Astrocyte of the spinal cord (primary cell): Measurements from ENCODE around the gene DMBX1.

ENCODE experiments used
- DNase-seq: peaks from one replicate; pipeline ENCODE4 v3.0.0; 2011; ENCODE audit warnings: low read depth, low spot score
- H3K4me3 ChIP-seq: 2 replicates; pipeline ENCODE4 v1.5.1; 2011; ENCODE audit warnings: low read depth, mild to moderate bottlenecking, low read length, moderate library complexity
- in situ Hi-C: cut with HindIII; loops from 2 replicates; pipeline ENCODE4 v1.10.0; 2017; ENCODE audit warnings: low sequenced_read_pairs
- TF ChIP-seq, protein P1 (sequence below): IDR thresholded peaks from 2 replicates; pipeline ENCODE4 v1.5.1; 2012; ENCODE audit warnings: low read depth, mild to moderate bottlenecking, low read length, inconsistent platforms

Gene DMBX1

DNA sequence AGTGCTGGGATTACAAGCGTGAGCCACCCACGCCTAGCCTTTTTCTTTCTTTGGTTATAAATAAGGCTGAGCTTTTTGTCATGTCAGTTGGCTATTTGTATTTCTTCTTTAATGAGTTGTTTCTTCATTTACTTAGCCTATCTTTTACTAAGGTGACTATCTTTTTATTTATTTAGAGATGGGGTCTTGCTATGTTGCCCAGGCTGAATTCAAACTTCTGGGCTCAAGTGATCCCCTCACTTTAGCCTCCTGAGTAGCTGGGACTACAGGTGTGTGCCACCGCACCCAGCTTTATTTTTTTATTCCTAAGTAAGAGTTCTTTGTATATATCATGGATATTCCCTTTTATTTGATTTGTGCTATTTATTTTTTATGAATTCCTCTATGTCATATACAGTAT, 11.9 kb downstream of the DMBX1 start:
- in situ Hi-C loops = no loop called here
- DNase-seq = no peak
- H3K4me3 ChIP-seq = no peak overlapping the region
- TF ChIP-seq, protein P1, sequence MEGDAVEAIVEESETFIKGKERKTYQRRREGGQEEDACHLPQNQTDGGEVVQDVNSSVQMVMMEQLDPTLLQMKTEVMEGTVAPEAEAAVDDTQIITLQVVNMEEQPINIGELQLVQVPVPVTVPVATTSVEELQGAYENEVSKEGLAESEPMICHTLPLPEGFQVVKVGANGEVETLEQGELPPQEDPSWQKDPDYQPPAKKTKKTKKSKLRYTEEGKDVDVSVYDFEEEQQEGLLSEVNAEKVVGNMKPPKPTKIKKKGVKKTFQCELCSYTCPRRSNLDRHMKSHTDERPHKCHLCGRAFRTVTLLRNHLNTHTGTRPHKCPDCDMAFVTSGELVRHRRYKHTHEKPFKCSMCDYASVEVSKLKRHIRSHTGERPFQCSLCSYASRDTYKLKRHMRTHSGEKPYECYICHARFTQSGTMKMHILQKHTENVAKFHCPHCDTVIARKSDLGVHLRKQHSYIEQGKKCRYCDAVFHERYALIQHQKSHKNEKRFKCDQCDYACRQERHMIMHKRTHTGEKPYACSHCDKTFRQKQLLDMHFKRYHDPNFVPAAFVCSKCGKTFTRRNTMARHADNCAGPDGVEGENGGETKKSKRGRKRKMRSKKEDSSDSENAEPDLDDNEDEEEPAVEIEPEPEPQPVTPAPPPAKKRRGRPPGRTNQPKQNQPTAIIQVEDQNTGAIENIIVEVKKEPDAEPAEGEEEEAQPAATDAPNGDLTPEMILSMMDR = no peak

DNA sequence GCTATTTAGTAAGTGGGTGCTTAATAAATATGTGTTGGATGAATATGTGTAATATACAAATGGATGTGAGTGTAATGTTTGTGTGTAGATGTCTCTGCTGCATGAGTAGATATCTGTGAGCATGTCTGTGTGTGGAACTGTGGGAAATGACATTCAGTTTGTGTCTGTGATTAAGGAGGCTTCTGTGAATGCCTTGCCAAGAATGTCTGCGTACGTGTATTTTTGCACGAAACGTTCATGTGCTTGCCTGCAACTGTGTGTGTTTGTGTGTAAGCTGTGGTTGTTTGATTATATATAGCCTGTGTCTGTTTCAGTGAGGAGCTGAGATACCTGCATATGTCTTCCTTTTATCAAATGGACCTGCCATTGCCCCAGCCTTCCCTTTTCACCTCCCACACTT, 13.8 kb downstream of the DMBX1 start:
- DNase-seq = no peak
- TF ChIP-seq, protein P1 = no peak
- in situ Hi-C loops = no loop called here
- H3K4me3 ChIP-seq = no peak overlapping the region

DNA sequence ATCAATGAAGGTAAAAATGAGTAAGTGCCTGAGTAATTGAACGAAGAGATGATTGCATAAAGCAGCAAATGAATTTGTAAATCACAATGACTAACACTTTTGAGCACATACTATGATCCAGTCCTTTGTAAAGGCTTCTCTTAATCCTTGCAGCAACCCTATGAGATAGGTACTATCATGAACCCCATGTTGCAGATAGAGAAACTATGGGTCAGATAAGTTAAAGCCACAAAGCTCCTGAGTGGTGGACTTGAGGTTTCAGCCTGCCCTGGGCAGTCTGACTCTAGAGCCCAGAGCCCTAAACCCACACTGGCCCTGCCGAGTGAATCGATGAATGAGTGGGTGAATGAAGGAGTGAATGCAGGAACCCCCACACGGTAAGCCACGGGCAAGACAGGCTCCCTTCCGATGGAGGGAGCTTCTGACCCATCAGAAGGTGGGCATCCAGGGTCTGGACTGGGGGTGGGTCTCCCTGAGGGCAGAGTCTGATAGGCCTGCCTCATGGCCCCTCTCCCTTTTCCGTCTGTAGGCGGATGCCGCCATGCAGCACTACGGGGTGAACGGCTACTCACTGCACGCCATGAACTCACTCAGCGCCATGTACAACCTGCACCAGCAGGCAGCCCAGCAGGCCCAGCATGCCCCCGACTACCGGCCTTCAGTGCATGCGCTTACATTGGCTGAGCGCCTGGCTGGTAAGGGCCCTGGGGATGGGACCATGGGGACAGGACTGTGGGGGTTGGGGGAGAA, 17.0 kb downstream of the DMBX1 start:
- in situ Hi-C loops = no loop called here
- DNase-seq = no peak
- TF ChIP-seq, protein P1 = no peak
- H3K4me3 ChIP-seq = no peak overlapping the region

DNA sequence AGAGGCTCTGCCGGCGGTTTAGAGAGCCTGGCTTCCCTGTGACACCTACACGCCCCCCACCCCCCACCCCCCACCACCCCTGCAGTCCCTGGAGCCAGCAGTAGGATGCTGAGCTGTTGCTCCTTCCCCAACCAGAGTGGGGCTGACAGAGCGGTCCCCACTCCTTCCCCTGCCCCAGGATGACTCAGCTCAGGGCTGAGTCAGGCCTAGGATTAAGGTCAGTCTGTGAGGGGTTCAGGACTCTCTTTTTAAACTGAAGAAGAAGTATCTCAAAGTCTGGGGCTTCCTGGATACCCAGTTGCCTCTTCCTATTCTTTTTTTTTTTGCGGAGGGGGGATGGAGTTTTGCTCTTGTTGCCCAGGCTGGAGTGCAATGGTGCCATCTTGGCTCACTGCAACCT, 19.1 kb downstream of the DMBX1 start:
- in situ Hi-C loops = no loop called here
- DNase-seq = no peak
- TF ChIP-seq, protein P1 = no peak
- H3K4me3 ChIP-seq = no peak overlapping the region

DNA sequence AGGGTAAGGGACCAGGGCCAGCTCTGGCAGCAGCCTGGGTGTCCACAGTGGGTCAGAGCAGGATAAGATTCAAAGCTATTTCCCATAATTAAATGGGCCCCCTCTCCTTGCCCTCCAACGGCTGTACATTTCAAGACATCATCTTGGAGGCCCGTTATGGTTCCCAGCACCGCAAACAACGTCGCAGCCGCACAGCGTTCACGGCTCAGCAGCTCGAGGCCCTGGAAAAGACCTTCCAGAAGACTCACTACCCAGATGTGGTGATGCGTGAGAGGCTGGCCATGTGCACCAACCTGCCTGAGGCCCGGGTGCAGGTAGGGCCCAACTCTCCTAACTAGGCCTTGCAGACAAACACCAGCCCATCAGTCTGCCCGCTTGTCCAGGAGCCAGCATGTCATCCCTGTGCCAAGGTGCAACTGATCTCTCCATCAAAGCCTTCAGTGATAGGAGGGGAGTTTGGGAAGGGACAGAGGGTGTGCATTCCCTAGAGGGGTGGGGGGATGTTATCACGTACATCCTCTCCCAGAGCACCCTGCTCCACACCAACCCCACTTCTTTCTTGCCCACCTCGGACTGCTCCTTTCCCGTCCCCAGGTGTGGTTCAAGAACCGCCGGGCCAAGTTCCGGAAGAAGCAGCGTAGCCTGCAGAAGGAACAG, 20.8 kb downstream of the DMBX1 start:
- in situ Hi-C loops = no loop called here
- no peak for DNase-seq
- no peak overlapping the region for H3K4me3 ChIP-seq
- TF ChIP-seq, protein P1 = no peak

DNA sequence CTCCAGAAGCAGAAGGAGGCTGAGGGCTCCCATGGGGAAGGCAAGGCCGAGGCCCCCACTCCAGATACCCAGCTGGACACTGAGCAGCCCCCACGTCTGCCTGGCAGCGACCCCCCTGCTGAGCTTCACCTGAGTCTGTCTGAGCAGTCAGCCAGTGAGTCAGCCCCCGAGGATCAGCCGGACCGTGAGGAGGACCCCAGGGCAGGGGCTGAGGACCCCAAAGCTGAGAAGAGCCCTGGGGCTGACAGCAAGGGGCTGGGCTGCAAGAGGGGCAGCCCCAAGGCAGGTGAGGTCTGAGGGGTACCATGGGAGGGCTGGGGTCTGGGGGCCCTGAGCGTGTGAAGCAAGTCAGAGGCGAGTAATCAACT, 21.3 kb downstream of the DMBX1 start:
- DNase-seq = no peak
- no peak overlapping the region for H3K4me3 ChIP-seq
- TF ChIP-seq, protein P1 = no peak
- in situ Hi-C loops = no loop called here
